GM12801 (cell line): ENCODE measurements around the gene SDSL.

ENCODE experiments used
- TF ChIP-seq, protein P1 (sequence below): IDR thresholded peaks from one replicate; pipeline ENCODE4 v1.5.1; 2011; ENCODE audit warnings: control low read depth; ENCODE audit not compliant: insufficient read length; ENCODE audit errors: extremely low read depth

The SDSL gene

DNA sequence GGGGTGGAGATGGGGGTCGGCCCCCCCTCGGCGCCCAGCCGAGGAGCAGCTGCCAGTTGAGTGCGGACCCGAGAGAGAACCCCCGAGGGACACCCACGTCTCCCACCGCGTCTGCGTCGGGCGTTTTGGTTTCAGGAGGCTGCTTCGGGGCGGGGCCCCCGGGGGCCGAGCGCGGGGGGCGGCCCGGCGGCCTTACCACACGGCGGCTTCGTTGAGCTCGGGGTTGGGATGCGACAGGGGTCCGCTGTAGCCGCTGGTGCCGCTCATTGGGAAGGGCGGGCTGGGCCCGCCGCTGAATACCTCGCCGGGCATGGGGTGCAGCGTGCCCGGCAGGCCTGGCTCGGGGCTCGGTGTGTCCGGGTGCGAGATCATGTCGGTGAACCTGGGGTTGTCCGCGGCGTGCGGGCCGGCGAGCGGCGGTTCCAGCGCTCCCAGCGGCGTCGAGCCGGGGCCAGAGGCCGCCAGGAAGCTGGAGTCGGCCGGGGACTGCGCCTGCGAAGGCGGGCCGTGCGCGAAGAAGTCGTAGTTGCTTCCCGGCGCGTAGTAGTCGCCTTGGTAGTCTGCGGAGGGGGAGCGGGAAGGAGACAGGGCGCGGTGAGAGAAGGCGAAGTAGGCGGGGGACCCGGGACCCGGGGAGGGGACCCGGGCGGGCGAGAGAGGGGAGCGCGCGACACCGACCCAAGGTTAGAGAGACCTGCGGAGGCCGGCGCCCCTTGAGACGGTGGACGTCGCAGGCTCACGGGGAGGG is 41.0 kb downstream of the SDSL start:
- TF ChIP-seq, protein P1, sequence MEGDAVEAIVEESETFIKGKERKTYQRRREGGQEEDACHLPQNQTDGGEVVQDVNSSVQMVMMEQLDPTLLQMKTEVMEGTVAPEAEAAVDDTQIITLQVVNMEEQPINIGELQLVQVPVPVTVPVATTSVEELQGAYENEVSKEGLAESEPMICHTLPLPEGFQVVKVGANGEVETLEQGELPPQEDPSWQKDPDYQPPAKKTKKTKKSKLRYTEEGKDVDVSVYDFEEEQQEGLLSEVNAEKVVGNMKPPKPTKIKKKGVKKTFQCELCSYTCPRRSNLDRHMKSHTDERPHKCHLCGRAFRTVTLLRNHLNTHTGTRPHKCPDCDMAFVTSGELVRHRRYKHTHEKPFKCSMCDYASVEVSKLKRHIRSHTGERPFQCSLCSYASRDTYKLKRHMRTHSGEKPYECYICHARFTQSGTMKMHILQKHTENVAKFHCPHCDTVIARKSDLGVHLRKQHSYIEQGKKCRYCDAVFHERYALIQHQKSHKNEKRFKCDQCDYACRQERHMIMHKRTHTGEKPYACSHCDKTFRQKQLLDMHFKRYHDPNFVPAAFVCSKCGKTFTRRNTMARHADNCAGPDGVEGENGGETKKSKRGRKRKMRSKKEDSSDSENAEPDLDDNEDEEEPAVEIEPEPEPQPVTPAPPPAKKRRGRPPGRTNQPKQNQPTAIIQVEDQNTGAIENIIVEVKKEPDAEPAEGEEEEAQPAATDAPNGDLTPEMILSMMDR: no peak

DNA sequence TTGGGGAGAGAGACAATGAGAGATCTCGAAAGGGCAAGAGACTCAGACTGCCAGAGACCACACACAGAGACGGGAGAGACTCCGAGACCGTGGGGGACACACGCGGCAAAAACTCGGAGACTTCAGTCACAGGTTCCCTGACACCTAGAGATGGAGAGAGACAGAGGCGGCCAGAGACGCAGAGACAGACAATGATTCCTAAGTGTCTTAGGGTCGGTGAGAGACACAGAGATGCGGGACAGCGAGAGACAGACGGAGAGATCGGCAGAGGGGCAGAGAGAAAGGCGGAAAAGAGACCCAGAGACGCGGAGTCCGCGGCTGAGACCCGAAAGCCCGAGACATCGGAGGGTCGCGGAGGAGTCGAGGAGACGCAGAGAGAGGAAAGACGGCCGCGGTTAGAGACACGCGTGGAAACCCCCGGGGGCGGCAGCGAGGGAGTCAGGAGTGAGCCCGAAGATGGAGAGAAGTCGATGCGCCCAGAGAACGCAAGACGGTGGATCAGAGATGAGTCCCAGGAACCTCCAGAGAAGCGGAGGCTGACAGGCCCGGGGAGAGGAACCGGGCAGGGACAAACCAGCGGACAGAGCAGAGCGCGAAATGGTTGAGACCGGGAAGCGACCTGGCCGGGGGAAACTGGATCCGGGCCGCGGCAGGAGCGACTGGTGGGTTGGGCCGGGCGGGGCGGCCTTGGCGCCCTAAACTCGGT is 41.7 kb downstream of the SDSL start:
- TF ChIP-seq, protein P1: no peak

DNA sequence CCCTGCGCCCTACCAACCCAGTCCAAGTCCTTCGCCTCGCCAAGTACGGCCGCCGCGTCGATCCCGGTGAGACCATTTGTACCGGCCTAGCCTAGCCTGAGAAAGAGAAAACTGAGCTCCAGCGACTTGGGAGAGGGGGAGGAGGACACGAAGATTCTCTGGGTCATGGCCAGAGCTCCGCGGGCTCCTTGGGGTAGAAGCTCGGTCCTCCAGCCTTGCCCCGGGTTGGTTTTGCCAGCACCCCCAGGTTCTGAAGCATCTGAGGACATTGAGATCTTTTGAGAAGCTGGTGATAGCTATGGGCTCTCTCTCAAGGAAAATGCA is 42.2 kb downstream of the SDSL start:
- TF ChIP-seq, protein P1: no peak

DNA sequence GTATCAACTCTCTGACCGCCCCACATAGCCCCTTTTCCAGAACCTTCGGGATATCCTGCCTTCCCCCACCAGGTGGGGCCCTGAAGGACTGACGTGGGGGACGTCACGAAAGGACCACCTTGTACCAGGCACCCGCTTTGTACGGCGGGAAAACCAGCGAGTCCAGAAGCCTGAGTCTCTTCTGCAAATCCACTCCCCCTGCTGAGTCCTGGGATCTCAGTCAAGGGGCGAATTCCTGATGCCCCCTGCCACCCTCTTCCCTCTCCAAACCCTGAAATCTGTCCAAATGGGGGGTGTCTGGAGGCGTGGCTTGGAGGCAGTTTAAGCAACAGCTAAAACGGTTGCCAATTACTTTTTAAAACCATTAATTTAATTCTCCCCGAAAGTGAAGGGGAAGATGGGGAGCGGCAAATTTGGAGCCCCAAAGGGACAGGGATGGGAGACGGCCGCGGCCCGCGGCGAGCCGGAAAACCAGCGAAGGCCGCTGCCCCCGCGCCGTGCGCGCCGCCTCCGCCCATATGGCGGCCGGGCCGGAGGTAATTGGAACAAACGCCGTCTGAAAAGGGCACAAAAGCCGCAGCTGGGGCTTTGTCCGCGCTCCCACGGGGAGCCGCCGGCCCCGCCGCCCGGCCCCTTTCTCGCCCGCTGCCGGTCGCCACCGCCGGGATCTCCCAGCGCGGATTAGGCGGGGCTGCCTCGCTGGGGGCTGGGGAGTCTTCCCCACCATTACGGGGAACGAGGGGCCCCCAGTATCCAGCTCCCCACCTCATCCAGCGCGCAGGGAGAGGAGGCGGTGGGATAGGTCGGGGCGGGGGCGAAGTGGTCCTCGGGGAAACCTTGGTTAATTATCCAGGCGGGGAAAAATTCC is 42.9 kb downstream of the SDSL start:
- TF ChIP-seq, protein P1: no peak

DNA sequence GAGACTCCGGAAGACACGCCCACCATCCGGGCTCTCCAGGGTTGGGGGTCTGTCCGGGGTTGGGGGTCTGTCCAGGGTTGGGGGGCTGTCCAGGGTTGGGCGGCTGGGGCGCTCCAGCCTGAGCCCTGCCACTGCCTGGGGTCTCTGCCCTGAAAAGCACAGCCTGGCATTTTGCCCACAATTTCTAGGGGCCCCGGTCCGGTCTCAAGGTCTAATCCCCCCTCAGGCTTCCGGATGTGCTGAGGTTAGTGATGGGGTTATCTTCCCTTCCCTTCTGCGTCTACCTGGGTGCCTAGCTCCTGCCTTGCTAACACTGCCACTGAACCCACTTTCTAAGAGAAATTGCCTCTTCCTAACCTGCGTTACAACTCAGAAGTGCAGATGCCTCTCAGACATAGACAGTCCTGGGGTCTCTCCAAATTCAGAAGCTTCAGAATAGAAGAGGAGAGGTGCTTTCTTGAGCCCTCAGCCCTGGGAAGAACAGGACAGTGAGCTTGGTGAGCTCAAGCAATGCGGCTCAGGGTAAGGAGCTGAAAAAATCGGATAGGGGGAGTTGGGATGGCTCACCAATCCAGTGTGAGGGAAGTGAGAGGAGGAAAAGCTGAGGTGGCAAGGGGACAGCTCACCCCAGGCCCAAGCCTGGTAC is 43.8 kb downstream of the SDSL start:
- TF ChIP-seq, protein P1: no peak

DNA sequence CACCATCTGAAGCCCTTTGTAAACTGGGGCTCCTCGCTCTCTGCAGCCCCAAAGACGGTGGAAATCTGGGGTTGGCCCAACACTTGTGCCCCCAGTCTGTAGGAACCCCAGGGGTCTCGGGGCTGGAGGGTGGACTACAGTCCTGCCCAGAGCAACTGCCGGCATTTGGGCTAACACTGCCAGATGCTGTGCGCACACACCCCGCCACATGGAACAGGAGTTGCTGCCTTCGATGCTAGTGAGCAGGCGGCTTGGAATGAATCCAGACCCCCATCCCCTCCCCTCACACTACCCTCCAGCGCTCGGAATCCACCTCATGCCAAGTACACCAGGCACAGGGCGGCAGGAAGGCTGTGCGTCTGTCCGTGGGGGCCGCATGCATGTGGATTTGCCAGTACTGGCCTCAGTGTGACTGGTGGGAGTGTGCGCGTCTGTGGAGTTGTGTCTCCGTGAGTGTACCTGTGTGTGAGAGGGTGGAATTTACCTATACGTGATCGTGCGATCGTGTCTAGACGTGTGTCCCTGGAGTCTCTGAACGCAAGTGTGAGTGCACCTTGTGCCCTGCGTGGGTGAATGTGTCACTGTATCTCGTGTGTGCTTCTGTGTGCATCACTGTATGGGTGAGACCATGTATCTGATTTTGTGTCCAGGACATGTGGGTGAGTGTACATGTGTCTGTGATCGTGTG is 44.4 kb downstream of the SDSL start:
- TF ChIP-seq, protein P1: no peak
